Iris pigment epithelial cell (primary cell): ENCODE data around the gene KLHL29.

Experiments used
- DNase-seq: peaks from one replicate; pipeline ENCODE4 v3.0.0-alpha.2; 2011; ENCODE audit warnings: low read depth

Gene KLHL29

DNA sequence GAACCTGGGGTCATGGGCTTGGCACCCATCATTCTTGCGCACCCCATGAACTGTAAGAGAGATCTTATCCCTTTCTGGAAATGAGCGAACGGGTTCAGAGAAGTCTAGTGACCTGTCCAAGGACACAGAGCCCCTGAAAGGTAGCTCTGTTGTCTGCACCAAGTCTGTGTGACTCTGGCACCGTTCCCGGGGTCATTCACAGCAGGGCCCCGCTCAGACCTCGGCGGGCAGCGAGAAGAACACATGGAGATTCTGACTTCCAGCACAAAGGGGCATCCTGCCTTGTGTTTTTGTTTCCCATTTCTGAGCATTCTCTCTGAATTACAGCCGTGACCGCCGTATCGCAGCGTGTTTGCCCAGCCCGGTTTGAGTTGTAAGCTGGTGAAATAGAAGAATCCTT lies 231.7 kb downstream of the KLHL29 start:
- DNase-seq, result no peak

DNA sequence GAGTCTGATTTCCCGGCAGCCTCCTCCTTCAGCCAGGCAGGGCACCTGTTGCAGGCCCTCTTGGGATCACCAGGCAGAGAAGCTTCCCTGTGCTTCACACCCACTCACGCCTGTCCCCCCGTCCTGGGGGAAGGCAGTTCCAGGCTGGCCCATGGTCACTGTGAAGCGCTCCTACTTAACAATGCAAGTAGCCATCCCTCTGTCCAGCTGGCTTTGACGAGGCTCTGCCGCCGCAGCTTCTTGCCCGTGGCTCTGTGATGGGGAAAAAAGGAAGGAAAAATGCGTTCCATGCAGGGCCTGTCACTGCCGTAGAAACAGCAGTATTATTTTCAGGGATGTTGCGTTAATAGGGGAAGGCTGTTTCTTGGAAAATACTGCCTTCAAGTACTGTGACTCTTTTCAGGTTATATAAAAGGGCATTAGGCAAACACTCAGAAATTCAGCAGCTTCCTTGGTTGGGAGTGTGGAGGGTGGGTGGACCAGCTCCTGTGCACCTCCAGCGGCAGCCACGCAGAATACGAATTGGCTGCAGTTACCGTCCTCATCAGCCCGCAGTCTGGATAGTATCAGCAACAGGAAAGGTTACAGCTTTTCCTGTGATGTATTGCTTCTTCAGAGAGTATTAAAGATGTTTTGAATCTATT lies 232.3 kb downstream of the KLHL29 start:
- DNase-seq, result peak; percentile 72

DNA sequence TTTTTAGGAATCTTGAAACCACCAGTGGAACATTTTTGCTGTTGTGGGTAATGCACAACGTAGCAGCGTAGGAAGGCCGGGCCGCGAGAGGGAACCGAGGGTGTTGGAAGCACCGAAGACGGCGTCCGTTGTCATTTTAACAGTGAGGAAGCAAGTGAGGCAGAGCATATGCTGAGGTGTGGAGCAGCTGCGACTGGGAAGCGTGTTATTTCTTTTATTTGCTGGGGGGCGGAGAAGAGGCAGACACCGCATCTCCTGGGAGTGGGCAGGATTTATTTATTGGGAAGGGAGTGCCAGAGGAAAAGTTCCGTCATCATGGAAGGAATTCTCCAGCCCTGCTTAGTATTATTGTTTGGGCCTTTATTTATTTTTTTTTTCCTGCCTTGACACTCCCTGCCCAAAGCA lies 232.8 kb downstream of the KLHL29 start:
- no peak for DNase-seq

DNA sequence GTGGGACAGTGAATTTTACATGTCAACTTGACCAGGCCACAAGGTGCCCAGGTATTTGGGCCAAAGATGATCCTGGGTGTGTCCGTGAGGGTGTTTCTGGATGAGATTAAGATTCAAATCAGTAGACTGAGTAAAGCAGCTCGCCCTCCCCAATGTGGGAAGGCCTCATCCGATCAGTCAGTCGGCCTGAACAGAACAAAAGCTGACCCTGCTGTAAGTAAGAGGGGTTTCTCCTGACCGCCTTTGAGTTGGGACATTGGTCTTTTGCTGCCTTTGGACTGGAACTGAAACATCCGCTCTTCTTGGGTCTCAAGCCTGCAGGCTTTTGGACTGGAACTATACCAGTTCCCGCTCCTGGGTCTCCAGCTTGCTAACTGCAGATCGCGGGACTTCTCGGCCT lies 233.3 kb downstream of the KLHL29 start:
- DNase-seq, result no peak

DNA sequence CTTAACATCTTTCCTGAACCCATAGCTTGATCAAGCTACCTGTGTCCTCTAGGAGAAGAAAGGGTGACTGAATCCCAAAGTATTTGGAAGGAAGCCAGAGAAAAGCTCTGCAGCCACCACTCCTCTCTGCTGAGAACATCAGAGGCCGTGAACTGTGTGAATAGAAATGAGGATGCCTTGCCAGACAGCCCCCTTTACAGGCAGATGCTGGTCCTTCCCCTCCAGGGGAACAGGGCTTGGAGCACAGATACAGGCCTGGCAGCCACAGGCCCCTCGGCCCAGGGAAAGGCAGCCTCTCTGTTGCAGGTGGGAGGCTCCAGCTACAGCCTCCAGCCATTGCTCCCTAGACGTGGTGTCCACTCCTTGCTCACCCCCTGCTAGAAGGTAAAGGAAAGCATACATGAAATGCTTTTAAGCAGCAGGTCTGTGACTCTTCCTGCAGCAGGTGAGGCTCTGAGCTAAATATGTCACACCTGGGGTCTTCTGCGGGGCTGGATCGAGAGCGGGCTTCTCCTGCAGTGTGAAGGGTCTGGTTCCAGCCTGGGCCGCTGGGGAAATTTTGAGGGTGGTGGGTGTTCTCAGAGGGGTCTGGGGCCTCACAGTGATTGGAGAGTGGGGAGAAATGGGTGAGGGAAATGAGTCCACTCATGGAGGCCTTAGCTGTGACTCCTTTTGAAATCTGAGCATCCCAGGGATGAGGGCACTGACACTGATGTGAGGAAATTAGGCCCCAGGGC lies 234.0 kb downstream of the KLHL29 start:
- DNase-seq, result peak; percentile 32

DNA sequence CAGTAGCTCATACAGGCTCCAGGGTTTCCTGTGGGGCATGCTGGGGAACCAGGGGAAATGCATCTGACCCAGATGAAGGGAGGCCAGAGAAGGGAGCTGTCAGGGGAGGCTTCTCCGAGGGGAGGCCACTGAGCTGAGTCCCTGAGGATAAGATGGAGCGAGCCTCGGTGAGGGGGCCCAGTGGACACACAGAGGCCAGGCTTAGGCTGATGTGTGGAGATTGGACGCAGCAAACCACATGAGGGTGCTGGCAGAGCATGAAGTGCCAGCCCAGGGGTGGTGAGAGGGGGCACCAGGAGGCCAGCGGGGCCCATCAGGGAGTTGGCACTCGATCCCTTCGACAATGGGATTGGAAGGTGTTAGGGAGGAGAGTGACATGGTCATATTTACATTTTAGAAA lies 235.0 kb downstream of the KLHL29 start:
- DNase-seq, result no peak

DNA sequence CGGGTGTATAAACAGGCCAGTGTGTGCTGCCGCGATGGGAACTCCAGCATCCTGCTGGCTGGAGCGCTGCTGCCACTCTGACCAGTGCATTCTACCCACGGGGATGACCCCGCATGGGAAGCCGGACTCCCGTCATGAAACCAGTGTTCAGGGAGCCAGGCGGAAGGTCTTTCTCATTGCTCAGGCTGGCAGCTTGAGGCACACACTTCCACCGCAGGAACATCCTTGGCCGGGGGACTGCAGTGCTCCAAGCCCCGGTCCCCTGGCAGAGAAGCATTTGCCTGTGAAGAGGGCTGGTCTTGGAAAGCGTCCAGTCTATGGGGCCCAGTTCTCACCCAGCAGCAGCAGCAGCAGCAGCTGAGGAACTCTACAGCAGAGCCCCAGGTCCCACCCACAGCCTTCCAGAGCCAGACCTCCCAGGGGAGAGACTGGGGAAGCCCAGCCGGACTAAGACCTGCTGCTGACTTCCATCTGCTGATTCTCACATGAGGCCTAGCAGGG lies 235.9 kb downstream of the KLHL29 start:
- peak; percentile 48 for DNase-seq

DNA sequence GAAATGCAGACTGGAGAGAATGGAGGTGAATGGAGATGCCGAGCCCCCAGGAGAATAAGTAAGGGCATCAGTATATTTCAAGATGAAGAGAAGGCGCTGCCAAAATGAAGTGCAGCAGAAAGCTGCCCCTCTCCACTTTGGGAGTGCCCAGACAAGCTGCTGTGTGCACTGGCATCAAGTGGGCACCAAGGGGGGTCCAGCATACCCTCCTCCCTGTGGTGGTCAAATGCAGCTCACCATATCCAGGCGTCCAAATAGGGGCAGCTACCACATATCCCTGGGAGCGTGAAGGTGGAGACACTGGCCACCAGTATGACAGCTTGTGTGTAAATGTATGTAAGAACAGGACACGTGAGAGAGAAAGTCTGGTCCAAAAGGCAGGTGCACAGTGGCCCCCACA lies 236.6 kb downstream of the KLHL29 start:
- DNase-seq, result no peak

DNA sequence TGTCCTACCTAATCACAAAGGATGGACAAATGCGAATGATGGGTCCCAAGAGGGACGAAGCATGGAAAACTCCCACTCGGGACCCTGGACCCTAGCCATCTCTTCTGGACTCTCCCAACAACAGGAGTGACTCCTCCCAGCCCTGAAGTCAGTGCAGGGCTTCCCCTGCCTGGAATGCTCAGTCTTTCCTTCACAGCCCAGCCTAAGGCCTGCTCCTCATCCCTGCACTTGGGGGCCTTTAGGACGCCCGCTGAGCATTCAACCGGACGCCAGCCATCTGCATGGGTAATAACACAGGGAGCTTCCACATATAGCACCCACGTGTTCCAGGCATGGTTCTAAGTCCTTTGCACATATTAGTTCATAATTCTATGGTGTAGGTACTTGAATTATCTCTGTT lies 237.5 kb downstream of the KLHL29 start:
- DNase-seq, result no peak

DNA sequence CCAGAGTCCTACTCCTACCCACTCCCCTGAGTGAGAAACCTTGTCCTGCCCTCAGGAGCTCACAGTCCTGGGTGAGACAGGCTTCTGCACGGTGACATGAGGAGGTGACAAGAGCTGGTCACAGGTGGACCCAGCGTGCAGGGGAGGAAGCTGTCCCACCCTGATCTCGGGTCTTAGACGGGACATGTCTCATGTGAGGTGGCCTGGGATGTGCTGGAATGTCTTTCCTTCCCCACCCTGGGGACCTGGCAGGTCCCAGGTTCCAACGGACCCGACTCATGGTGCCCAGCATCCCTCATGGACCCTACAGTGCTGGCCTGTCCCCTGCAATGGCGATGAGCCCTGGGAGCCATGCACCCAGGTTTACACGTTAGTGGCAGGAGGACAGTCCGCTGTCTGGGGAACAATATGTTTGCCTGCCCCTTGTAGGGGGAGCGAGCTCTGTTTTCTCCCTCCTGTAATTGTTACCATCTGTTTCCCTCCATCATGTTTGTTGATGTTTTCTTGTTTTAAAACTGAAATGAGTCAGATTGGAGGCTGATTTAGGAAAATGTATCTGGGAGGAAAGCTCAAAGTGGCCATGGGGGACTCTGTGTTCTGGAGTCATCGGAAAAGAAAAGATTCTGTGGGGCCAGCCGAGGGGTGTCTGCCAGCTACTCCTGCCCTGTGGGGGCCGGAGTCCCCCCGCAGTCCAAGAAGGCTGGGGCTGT lies 238.1 kb downstream of the KLHL29 start:
- no peak for DNase-seq

DNA sequence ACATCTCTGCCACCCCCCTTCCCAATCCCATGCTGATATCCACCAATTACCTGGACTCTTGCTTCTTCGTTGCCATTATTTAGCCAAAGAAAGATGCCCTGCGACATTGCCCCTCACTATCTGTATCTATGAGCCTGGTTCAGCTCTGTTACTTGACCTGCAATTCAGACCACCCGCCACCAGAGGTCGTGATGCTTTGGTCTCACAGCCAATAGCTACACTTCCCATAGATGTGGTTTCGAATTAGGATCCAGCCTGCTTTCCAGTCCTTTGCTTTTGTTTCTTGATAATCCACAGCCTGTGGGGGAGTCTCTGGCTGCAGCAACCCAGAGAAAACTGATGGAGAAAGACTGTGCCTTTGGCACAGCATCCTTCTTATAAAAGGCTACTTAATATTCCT lies 239.4 kb downstream of the KLHL29 start:
- DNase-seq, result peak; percentile 15

DNA sequence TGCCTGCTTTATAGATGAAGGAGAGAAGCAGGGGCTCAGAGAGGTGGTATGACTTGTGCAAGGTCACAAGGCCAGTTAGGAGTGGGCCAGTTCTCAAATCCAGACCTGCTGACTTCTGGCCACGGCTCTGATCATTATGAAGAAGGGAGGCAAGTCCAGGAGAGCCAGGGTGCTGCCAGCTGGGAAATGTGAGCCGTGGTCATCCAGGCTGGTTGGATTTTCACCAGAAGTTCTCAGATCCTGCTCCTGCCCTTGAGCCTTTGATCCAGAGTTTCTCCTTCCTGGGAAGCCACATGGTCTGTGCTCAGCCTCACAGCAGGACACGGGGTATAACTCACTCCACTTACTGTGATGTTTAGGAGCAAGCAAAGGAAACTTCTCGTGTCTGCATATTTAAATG lies 239.9 kb downstream of the KLHL29 start:
- no peak for DNase-seq

DNA sequence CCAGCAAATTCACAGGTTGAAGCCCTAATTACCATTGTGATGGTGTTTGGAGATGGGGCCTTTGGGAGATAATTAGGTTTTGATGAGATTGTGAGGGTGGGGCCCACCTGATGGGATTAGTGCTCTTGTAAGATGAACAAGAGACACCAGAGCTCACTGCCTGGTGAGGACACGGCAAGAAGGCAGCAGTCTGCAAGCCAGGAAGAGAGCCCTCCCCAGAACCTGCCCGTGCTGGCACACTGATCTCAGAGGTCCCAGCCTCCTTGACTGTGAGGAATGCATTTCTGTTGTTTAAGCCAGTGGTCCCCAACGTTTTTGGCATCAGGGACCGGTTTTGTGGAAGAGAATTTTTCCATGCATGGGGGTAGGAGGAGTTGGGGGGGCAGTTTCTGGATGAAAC lies 240.7 kb downstream of the KLHL29 start:
- DNase-seq, result no peak

DNA sequence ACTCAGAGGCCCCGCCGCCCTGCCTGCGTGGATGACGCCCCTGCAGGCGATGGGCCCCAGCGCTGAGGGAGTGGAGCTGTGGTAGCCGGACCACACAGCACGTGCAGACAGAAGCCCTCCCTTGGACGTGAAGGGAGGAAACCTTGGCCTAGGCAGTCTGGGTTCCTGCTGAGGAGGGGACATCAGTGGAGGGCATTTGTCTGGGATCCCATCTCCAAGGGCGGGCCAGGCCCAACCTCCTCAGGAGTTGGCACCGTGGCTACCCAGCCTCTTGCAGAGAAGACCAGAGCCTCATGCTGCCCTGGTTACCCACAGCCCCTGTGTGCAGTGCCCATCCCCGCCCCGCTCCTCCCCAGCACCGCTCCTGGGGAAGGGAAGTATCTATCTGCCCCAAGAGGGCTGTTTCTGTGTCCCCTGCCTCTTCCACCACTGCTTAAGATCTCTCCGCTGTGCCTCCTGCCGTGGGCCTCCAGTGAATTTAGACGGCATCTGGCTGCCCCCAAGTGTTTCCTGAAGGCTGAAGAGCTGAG lies 241.8 kb downstream of the KLHL29 start:
- DNase-seq, result no peak

DNA sequence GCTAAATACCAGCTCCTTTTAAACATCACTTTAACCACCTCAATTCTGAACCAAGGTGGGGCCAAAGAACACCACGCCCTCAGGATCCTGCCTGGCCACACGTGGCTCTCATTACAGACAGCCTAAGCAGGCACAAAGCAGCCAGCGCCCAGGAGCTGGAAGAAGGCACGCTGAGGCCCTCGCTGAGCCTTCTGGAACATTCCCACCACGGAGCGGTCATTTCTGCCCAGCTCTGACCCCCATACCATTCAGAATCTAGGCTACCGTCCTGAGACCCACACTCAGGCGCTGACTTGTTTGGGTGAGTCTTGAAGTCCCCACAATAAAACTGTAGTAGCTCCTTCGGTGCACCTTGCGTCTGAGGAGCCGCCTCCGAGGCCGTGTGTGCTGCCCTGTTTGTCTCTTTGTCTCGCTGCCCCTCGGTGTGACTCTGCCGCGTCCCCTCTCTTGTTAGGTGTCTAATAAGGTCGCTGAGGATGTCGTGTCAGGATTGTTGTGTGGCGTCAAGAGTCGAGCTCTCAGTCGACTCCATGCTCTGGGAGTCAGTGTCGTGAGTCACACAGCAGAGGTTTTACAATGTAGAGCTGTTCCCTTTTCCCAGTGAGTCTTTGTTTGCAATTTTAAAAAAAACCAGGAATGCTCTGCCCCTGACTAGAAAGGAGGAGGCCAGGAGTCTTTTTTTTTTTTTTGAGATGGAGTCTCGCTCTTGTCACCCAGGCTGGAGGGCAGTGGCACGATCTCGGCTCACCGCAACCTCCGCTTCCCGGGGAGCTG lies 242.4 kb downstream of the KLHL29 start:
- no peak for DNase-seq

DNA sequence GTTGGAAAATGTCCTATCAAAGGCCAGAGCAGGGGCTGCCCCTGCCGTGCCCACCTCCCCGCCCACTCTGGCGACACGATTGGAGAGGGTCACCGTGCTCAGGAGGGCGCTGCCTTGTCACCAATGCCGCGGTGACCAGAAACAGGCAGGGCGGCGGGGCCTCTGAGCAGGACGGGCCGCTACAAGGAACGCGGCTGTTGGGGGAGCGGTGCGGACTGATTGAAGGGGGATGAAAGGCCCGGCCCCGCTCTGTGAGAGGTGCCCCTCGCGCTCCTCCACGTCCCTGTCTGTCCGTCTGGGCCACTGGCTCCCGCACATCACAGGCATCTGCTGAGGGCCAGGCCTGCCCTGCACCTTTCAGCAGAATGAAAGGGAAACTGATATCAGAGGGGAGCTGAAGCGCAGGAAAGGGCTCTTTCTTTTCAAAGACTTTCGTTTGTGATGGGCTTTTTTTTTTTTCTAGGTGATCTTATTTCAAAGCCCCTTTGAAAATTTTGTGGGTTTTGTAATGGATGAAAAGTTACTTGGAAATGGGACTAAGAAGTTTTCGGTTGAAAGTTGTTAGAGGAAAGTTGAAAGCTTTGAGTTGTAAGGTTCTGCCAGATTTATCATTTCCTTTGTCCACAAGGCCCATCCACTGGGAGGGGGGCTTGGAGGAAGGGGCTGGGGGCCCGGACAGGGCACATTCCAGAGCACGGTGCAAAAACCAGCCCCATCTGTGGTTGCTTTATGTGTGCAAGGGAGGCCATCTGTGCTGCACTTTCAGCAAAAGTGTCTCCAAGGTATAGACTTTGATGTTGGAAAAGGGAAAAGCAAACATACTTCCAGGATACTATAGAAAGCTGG lies 244.2 kb downstream of the KLHL29 start:
- DNase-seq, result no peak

DNA sequence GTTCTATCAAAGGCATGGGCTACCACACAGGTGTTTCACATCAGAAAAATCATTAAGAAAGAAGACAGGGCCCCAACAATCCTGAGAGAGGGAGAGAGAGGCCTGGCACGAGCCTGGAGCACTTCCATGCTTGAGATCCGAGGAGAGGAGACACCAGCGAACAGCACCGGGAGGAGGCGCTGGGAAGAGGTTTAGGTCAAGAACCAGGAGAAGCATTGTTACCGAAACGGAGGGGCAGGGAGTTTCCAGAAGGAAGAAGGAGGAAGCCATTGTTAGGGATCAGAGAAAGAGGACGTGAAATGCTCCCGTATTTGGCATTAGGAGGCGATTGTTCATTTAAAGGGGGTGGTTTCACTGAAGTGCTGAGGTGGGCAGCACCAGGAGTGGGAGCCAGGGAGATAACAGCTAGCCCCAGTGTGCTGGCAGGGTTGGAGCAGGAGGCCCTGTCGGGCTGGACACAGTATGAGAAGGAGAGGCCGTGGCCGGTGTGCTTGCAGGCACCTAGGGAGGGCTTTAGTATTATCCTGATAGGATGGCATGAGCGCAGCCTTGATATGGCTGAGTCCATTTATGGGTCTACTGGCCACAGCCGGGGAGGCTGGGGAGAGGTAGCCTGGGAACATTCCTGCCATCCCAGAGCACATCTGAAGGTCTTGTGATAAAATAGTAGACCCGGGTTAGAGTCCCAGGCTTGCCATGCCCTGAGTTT lies 244.9 kb downstream of the KLHL29 start:
- DNase-seq, result no peak

DNA sequence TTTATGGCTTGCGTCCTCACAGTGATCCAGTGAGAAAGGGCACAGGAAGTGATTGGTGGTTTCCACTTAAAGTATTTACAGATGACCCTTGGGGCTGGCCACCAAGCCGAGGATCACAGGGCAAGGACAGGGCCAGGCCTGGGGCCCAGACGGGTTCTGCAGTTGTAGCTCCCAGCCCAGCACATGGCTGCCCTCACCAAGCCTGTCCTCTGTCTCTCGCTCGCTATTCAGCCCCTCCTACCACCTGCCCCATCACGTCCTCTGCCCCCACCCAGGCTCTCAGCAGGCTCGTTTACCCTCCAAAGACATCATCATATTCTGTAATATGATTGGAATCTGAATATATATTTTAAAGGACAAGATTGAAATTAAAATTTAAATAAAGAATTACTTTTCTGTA lies 246.0 kb downstream of the KLHL29 start:
- no peak for DNase-seq

DNA sequence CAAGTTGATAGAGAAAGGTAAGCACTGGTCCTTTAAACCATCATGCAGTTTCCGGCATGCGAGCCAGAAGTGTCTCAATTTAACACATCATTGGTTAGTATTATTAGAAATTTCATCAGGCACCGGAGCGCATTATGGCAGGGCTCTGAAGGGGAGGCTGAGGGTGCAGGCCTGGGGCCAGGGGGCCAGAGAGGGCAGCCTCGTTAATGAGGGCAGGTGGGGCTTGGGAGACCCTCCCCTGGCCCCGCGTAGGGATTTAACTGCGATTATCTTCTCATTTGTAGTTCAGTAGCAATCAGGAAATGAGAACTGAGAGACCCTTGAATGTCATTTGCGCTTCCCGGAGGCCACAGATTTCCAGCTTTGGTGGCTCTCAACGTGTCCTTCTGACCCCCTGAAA lies 246.4 kb downstream of the KLHL29 start:
- DNase-seq, result no peak

DNA sequence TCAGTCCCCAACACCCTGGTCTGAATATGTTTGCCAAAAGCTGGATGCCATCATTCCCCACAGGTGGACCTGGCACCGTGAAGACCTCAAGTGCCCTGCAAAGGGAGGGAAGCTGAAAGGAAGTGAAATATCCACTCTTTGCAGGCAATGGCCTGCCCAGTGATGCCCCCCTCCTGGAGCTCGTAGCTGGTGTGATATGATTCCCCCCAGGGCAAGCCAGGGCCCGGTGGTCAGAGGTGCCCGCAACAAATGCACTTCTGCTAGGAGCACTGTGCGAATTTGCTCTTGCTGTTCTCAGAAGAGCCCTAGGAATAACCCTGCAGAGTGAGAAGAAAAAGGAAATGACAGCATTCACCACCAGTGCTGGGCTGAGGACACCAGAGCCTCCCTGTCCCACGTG lies 247.4 kb downstream of the KLHL29 start:
- no peak for DNase-seq
